ENCODE results near the gene DHX16. TPM values are rescaled to one million over a fixed set of nuclear protein-coding genes. Genes with fewer than 3 reads are reported as not detected.

Gene DHX16
- total and polyA plus RNA-seq, 2 of the 8 experiments (the other 6 are each of a cell fraction or from before 2014, with no cell fraction given), result 27.4 to 44.4 TPM

- H2AFZ ChIP-seq (ENCODE audit: low read length), result no peak overlapping the region
- FAIRE-seq (no peak), DNase-seq (ENCODE audit: low read depth in 1 of 2, low spot score in 2 of 2) (no peak)
- H3K9me3 ChIP-seq (ENCODE audit: insufficient read depth in 2 of 2, low read depth in 1 of 2, low read length in 1 of 2), result no peaks in the 10 kb centered on the region
- H3K79me1 ChIP-seq (ENCODE audit: low read depth, low read length), result no peaks in the 10 kb centered on the region; the same call in 1 of the 2 replicates
- no peak overlapping the region for H2BK20ac ChIP-seq (ENCODE audit: low read length)
- no peak overlapping the region for H4K8ac ChIP-seq (ENCODE audit: extremely low read depth, insufficient read depth, low read length)
- no peak overlapping the region for H2BK15ac ChIP-seq (ENCODE audit: low read length)
- H4K20me1 ChIP-seq (replicated peaks in 1 of 2; ENCODE audit: control insufficient read depth in 1 of 2, insufficient read depth in 2 of 2, low read length in 2 of 2), result peaks cover 2 to 9% of the 10 kb centered on the region in 2 experiments
- H3K4me2 ChIP-seq (ENCODE audit: insufficient read depth in 1 of 2, low read depth in 2 of 2, low read length in 2 of 2), result peak overlapping the region; percentile 1 to 61; a peak in 2 of 4 replicates
- H3K4me1 ChIP-seq (replicated peaks in 1 of 4; ENCODE audit: control insufficient read depth in 3 of 4, insufficient read depth in 4 of 4, low read length in 3 of 4), result peaks cover 7 to 20% (median 14%) of the 10 kb centered on the region in 4 experiments
- H3K23ac ChIP-seq (ENCODE audit: insufficient read length), result no peak overlapping the region
- CTCF ChIA-PET (ENCODE audit: partially characterized antibody), result interaction anchor here (0.5 to 11.0 kb wide), 17 partner anchors 9 to 406 kb away, joined by 3 to 147 read pairs (median 4); partner anchors contain the start of genes MDC1 and TUBB
- TF ChIP-seq SP2 (IDR thresholded peaks at IDR 0.05; ENCODE audit: low read length), result no peak
- no peak overlapping the region for H3K18ac ChIP-seq (ENCODE audit: extremely low read depth, low read length)
- H3K79me2 ChIP-seq (ENCODE audit: control insufficient read depth in 1 of 2, insufficient read depth in 2 of 2, low read length in 2 of 2), result peaks cover 0 to 11% of the 10 kb centered on the region in 2 experiments; a peak in 3 of 4 replicates
- no peaks in the 10 kb centered on the region for H3K27me3 ChIP-seq (replicated peaks in 1 of 4; ENCODE audit: control insufficient read depth in 3 of 4, extremely low read depth in 1 of 4, insufficient read depth in 3 of 4, low read length in 3 of 4)
- POLR2A ChIA-PET (ENCODE audit: partially characterized antibody), result interaction anchor here (0.7 to 18.7 kb wide), 7 partner anchors 11 to 62 kb away, joined by 3 to 388 read pairs (median 5); partner anchors contain the start of genes MDC1, MRPS18B, NRM and TUBB
- peak overlapping the region in 1 of 4 experiments; percentile 50; a peak in 1 of 8 replicates for H3K4me3 ChIP-seq (ENCODE audit: extremely low read depth in 1 of 4, insufficient read depth in 2 of 4, low read depth in 3 of 4, low read length in 4 of 4)
- H3K56ac ChIP-seq (replicated peaks; ENCODE audit: insufficient read length, low read depth, low read length), result no peak overlapping the region
- 90% methylated on average over 7 of the region's 7 CpGs; no CpG with 5 or more reads in 1 of the 2 experiments for WGBS, 2 experiments (ENCODE audit: extremely low coverage in 1 of 2, insufficient coverage in 1 of 2, insufficient read length in 1 of 2, insufficient replicate concordance in 2 of 2, low coverage in 1 of 2, low lambda C conversion rate in 2 of 2, missing lambda C conversion rate in 1 of 2)
- H3K23me2 ChIP-seq (ENCODE audit: low read depth, low read length), result peaks cover 2% of the 10 kb centered on the region; the same call in 1 of the 2 replicates
- H4K5ac ChIP-seq (ENCODE audit: insufficient read length, low read depth, low read length), result no peak overlapping the region
- H3K4ac ChIP-seq (replicated peaks; ENCODE audit: insufficient read length, low read depth, low read length), result no peak overlapping the region
- H2BK5ac ChIP-seq (ENCODE audit: low read depth, low read length), result no peak overlapping the region
- no peak overlapping the region for H2BK12ac ChIP-seq (ENCODE audit: low read depth, low read length)
- no peak overlapping the region for H2AK5ac ChIP-seq (ENCODE audit: low read depth, low read length)
- H3K9ac ChIP-seq (replicated peaks in 1 of 4; ENCODE audit: extremely low read depth in 1 of 4, low read depth in 3 of 4, low read length in 3 of 4), result no peak overlapping the region
- no peak overlapping the region for H4K91ac ChIP-seq (replicated peaks; ENCODE audit: insufficient read length, low read length)
- H3K36me3 ChIP-seq (ENCODE audit: control insufficient read depth in 2 of 4, insufficient read depth in 4 of 4, low read length in 3 of 4), result no peaks in the 10 kb centered on the region; a peak in 2 of 8 replicates
- H3K14ac ChIP-seq (ENCODE audit: insufficient read length), result no peak overlapping the region
- no peak overlapping the region for H2BK120ac ChIP-seq (replicated peaks; ENCODE audit: low read depth, low read length)
- H3K27ac ChIP-seq (ENCODE audit: low read depth, low read length), result no peak overlapping the region
Measured at GRCh38 chr6:30679765-30680535, 7.1 kb upstream of the DHX16 start.

Data from H1 (cell line).